ENCODE results near the gene KCNT1.

Gene KCNT1

DNA sequence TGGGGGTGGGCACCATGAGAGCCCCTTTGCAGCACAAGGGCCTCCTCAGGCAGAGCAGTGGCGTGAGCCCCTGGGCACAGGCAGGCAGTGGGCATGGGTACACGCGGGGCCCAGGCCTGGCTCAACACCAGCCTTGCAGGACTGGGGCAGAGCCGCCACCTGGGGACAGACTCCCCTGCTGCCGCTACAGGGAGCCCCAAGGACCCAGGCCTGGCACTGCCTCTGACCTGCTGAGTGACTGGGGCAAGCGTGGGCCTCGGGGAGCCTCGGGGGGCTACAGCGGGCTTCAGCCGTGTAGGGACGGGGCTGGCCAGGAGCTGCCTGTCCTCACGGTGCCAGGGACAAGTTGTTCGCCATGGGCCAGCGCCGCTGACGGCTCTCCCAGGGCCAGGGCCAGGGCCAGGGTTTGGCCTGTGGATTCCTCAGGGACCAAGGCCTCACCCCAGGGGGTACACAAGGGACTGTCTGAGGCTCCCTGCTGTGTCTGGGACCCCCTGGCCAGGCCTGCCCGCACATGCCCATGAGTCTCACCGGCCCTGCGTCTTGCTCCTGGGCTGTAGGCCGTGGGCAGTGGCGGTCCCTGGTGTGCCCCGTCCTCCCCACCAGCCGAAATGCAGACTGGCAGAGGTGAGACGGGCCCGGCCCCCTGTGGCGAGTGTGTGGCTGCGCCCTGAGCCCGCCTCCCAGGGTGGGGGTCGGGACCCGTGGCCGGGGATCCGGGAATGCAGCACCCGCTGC lies 42.5 kb downstream of the KCNT1 start:
- in situ Hi-C loops (cut with MboI; ENCODE audit: low sequenced_read_pairs) = no loop called here

DNA sequence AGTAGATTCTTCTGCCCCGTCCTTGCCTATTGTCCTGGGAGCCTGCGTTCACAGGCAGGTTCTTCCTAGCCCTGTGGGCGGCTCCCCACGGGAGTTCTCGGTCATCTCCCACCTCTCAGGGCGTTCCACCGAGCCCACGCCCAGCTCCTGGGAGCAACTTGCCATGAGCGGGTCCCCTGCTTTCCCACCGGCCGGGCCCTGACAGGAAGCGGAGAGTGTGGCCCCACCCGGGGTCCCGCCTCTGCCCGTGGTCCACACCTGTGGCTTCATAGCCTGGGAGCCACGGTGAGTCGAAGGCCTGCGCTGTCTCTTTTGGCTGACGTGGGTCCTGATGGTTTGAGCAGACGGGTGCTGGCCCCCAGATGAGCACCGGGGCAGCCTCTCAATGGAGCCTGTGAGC lies 43.2 kb downstream of the KCNT1 start:
- in situ Hi-C loops (cut with MboI; ENCODE audit: low sequenced_read_pairs) = no loop called here

DNA sequence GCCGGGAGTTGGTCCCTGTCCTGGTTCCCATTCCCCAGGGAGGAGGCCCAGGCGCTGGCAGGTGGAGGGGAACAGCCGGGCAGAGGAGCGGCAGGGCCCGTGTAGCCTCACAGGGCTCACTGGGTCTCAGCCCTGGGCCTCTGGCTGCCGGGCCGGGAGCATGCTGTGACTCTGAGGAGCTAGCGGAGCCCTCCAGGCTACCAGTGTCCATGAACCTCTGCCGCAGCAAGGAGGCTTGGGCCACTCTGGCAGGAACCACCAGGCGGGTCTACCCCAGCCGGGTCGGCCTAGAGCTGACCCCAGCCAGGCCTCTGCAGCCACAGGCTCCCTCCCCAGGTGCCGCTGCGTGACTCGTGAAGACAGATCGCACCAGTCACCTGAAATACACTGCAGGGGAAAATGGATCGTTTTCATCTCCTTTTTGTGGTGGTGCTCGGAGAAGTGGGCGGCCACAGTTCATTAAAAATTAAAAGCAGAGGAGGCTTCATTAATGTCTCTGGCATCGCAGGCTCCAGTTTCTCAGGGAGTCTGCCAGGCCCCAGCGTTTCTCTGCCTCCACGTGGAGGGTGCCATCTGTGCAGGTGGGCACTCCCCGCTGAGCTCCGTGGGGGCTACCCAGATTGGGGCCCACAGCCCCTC lies 43.8 kb downstream of the KCNT1 start:
- in situ Hi-C loops (cut with MboI; ENCODE audit: low sequenced_read_pairs) = no loop called here

DNA sequence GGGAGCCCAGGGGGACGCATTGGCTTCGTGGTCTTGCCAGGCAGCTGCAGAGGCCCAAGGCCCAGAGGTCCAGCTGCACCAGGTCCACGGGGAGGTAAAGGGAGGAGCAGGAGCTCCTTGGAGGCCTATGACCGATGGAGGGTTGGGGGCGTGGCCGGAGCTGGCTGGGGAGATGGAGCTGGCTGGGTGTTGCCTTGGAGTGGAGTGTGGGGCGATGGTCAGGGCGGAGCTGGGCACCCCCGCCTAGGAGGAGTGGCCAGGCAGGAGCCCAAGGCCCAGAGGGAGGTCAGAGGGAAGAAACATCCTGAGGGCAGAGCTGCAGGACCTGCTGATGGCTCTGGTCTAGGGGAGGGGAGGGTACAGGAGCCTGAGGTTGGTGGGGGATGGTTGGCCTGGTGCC lies 44.6 kb downstream of the KCNT1 start:
- in situ Hi-C loops (cut with MboI; ENCODE audit: low sequenced_read_pairs) = no loop called here

DNA sequence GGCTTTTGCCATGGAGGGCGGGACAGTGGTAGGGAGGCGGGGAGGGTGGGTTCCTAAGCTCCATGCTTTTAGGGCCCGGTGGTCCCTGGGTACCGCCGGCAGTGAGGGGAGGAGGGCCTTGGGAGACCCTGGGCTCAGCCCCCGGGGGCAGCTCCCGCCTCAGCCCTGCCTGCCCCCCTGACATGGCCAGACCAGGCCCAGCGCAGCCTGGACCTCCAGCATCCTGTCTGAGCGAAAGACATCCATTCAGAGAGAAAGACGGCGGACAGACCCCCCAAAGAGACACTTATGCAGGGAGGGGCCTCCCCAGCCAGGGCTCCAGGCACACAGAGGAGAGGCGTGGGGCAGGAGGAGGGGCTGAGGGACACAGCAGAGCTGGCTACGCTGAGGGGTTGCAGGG lies 45.3 kb downstream of the KCNT1 start:
- in situ Hi-C loops (cut with MboI; ENCODE audit: low sequenced_read_pairs) = no loop called here

DNA sequence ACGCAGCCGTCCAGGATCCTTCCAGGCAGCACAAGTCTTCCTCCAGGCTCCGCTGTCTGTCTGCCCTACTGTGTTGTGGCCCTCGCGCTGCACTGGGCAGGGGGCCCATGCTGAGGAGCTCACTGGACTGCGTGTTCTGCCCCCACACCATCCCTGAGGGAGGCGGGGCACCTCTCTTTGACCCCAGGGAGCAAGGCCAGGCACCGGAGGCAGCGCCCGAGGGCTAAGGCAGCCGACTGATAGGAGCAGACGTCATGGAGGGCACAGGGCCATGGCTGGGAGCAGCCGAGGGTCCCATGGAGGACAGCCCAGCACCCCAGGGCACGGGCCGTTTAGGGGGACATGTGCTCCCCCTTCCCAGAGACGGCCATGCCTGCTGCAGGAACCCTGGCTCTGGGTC lies 46.7 kb downstream of the KCNT1 start:
- in situ Hi-C loops (cut with MboI; ENCODE audit: low sequenced_read_pairs) = no loop called here

DNA sequence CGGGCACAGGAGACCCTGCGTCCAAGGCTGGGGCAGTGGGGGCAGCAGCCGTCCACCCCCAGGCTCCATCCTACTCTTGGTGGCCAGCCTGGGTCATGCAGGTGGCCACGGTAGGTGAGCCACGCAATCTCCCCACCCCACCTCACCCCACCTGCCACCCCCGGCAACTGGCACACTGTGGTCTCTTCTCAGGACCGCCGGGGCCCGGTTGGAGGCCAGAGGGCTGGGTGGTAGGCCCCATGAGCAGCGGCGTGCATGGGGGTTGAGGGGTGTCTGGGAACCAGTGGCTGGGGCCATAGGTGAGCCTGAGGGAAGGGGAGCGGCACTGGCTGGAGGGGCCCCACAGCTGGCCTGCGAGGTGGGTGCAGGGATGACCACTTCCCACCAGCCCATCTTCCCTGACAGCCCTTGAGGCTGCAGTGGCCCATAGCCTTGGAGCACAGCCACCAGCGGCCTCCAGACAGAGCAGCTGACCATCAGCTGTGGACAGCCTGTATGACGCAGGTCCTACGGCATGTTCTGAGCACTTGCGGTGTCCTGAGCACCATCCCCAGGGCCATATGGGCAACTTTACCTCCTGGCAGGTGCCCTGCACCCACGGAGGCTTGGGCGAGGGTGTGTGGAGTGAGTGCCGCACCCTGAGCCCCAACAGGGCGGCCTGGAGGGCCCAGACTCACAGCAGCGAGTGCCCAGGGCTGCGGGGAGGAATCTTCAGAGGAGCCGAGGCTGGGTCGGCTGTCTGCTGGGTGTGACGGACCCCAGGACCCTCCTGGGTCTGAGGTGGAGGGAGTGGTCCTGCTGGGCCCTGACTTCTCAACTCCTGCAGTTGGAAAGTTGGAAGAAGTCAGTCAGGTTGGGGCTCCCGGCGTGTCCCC lies 47.4 kb downstream of the KCNT1 start:
- in situ Hi-C loops (cut with MboI; ENCODE audit: low sequenced_read_pairs) = no loop called here

DNA sequence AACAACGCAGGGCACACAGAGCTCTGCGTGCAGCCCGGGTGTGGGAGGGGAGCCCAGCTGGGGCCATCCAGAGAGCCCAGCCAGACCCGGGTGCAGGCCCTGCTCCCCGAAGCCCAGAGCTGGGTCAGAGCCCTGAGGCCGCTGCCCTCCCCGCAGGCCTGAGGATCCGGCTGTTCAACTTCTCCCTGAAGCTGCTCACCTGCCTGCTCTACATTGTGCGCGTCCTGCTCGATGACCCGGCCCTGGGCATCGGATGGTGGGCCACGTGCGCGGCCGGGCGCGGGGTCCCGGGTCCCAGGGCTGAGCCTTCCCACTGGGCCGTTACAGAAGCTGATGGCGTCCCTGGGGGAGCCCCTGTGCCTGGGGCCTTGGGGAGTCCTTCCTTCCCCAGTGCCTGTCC lies 48.8 kb downstream of the KCNT1 start:
- in situ Hi-C loops (cut with MboI; ENCODE audit: low sequenced_read_pairs) = no loop called here

DNA sequence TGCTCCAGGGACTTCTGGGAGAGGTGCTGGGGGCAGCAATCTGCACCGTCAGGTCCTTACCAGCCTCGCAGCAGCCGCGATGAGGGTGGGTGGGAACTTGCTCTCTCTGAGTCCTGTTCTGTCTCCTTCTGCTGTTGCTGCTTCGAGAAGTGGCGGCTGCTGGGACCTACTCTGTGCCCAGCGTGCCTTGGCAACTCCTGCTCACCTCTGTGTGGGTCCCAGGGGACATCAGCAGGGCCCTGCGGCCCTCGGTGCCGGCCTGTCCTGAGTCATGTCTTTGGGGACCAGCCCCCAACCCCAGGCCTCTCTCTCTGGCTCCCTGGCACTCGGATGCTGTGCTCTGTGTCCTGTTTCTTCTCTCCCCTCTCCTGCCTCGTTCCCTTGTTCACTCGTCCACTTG lies 49.5 kb downstream of the KCNT1 start:
- in situ Hi-C loops (cut with MboI; ENCODE audit: low sequenced_read_pairs) = no loop called here

DNA sequence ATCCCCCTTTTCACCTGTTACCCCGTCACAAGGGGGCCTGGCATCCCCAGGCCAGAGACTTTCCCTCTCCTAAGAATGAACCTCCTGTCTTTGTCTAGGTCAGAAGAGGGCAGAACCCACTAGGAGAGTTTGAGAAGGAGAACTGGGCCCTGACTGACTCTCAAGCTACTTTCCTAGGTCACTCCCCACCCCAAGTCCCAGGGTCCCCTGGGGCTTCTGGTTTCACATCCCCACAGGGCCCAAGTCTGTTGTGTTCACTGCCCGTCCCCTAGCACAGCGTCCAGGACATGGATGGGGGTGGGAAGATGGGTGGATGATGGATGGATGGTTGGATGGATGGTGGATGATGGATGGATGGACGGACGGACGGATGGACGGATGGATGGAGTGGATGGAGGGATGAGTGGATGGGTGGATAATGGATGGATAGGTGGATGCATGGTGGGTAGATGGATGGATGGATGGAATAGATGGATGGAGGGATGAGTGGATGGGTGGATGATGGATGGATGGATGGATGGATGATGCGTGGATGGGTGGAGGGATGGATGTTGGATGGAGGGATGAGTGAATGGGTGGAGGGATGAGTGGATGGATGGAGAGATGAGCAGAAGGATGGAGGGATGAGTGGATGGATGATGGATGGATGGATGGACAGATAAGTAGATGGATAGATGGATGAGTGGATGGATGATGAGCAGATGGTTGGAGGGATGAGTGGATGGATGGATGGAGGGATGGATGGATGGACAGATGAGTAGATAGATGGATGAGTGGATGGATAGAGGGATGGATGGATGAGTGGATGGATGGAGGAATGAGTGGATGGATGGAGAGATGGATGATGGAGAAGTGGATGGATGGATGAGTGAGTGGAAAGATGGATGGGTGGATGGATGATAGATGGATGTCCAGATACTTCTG lies 50.6 kb downstream of the KCNT1 start:
- in situ Hi-C loops (cut with MboI; ENCODE audit: low sequenced_read_pairs) = no loop called here

DNA sequence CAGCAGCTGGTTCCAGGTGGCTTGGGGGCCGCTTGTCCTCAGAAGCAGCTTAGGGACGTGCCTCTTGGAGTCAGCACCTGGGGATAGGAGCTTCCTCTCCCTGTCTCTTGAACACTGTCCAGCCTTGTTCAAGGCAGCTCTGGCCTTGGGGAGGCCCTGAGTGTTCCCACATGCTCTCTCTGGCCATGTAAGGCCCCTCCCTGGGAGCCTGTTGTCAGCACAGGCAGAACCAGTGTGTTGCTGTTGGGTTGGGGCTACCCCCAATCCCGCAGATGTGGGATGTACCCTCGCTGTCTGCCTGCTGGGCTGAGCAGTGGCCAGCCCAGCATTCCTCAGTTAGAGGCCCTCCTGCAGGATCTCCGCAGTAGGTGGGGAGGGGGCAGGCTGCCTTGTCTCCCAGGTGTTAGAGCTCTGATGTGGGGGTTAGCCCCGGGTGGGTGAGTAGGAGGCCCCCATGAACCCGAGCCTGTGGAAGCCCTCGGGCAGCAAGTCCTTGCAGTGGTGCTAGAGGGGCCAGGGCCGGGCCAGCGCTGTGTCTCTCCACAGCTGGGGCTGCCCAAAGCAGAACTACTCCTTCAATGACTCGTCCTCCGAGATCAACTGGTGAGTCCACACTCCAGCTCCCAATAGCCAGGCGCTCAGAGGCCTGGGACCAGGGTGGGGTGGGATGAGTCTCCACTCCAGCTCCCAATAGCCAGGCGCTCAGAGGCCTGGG lies 51.6 kb downstream of the KCNT1 start:
- in situ Hi-C loops (cut with MboI; ENCODE audit: low sequenced_read_pairs) = no loop called here

DNA sequence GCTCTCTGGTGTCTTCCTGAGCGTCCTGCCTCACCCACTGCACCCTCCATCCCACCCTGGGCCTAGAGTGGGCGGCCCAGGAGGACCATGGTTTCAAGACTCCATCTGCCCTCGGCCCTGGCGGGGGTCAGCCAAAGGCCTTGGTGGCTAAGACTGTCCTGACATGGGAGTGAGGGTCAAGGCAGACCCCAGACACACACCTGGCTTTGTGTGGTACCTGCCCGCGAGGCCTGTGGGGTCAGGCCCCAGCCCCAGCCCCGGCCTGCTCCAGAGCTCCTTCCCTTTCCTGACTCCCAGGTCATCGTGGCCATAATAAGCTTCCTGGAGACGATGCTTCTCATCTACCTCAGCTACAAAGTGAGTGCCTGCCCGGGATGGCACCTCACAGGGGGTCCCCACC lies 54.6 kb downstream of the KCNT1 start:
- in situ Hi-C loops (cut with MboI; ENCODE audit: low sequenced_read_pairs) = no loop called here

DNA sequence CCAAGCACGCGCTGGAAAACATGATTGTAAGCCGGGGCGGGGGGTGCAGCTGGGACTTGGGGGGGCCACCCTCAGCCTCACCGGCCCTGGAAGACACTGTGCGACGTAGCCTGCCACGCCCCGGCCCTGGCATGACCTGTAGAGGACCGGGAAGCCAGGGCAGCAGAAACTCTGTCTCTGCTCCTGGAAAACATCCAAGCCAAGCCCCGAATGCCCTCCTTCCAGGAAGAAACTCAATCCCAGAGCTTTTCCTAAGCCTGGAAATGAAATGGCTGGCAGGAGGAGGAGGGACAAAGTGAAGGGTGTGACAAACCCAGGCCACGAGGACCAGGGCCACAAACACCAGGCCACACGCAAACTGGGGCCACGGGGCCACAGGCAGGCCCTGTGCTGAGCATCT lies 55.4 kb downstream of the KCNT1 start:
- in situ Hi-C loops (cut with MboI; ENCODE audit: low sequenced_read_pairs) = no loop called here

DNA sequence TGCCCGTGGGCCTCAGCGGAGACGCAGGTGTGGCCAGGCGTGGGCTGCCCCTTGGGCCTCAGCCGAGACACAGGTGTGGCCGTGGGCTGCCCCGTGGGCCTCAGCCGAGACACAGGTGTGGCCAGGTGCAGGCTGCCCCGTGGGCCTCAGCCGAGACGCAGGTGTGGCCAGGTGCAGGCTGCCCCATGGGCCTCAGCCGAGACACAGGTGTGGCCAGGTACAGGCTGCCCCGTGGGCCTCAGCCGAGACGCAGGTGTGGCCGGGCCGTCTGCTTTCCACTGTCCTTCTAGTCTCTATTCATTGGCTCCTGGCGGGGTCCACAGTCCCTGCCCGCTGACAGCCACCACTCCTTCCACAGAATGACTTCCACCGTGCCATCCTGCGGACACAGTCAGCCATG lies 56.1 kb downstream of the KCNT1 start:
- in situ Hi-C loops (cut with MboI; ENCODE audit: low sequenced_read_pairs) = no loop called here

DNA sequence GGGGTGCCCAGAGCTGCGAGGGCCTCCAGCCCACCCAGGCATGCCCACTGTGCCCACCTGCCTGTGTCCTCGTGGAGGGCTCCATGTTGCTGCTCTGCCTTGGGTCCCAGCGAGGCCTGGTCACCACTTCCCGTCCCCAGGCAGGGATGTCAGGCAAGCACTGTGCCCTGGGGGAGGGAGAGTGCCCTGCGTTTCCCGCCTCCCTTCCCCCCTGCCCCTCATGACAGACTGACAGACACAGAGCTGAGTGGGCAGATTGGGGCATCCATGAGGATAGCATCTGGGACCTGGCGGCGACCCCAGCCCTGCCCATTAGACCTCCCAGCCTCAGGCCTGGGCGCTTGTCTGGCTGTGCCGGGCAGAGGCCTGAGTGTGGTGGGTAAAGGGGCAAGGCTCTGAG lies 56.9 kb downstream of the KCNT1 start:
- in situ Hi-C loops (cut with MboI; ENCODE audit: low sequenced_read_pairs) = no loop called here

DNA sequence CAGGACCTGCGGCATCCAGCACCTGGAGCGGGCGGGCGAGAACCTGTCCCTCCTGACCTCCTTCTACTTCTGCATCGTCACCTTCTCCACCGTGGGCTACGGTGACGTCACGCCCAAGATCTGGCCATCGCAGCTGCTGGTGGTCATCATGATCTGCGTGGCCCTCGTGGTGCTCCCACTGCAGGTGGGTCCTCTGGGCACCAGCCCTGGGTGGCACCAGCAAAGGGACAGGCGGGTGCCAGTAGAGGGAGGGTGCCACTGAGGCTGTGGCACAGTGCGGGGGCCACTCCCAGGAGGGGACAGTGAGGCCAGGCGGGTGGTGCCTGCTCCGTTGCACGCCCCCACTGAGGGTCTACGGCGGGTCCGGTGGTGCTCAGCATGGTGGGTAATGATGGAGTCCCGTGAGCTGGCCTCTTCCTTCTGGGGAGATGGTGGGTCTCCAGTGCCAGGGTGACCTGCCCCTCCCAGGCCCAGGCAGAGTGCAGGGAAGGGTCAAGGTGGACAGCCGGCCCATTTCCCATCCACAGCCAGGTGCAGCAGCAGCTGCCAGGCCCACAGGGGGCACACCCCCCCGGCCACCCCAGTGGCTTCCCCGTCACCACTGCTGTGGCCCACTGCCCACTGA lies 57.8 kb downstream of the KCNT1 start:
- in situ Hi-C loops (cut with MboI; ENCODE audit: low sequenced_read_pairs) = no loop called here

DNA sequence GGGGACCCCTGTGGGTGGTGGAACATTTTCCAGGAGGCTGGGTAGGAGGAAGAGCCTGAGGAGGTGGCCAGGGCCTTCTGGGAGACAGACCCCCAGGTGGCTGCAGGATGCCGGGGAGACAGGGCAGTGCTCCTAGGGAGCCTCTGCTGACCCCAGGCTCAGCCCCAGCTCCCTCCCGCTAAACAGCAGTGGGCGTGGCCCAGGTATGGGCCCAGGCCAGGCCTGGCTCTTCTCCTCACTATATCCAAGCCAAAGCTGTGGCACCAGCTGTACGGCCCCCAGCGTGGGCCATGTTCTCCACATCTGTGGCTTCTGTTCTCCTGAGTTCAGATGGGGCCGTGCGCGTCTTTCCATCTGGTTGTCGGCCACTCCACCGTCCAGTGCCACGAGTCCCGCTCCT lies 58.5 kb downstream of the KCNT1 start:
- in situ Hi-C loops (cut with MboI; ENCODE audit: low sequenced_read_pairs) = no loop called here

DNA sequence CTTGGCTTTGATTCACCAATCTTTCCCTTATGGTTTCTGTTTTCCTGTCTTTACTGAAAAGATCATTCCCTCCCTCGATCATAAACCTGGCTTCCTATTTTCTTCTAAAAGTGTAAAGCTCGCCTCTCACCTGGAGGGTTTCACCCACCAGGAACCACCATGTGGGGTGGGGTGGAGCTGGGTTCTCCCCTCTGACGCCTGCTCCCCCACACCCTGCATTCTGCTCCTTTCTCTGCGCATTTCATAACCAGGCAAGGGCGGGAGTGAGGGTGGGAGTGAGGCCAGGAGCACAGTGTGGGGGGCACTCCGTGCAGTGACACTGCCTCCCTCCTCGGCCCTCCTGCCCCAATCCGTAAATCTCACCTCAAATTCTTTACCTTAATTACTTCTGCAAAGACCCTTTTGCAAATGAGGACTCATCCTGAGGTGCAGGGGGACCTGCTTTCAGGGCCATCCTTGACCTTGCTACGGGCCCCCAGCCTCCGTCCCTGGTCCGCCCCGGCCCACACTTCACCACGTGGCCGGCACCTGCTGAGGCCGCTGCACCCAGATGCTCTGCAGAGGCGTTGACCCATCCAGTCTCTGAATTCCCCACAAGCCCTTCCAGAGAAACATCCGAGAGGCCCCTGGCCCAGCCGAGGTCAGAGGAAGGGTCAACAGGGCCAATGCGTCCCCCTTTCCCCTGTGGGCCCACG lies 59.3 kb downstream of the KCNT1 start:
- in situ Hi-C loops (cut with MboI; ENCODE audit: low sequenced_read_pairs) = no loop called here

DNA sequence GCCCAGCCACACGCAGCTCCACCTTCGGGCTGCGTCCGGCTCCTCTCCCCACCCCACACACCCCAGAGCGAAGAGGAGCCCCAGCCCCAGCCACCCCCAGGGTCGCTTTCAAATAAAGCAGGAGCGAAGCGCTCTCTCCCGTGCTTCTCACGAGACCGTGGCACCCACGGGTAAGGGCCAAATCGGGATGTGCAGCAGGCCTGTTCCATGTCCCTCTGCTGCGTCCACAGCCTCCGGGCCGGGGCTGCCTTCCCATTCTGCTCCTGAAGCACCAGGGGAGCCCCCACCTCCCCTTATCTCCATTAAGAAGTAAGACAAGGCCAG lies 59.8 kb downstream of the KCNT1 start:
- in situ Hi-C loops (cut with MboI; ENCODE audit: low sequenced_read_pairs) = no loop called here

Data from HL-60/S4 treated with retinoic acid at 250 ng/mL for 4 days and 3 days (cell line).